AG20443 (cell line): ENCODE results near the gene HS6ST3.

Experiments used
- DNase-seq: peaks from one replicate; pipeline ENCODE4 v3.0.0; 2012; ENCODE audit warnings: low spot score, mixed read lengths

The HS6ST3 gene

GRCh38 chr13:96652506-96652905 lies 562.6 kb downstream of the HS6ST3 start:
- no peak for DNase-seq

DNA sequence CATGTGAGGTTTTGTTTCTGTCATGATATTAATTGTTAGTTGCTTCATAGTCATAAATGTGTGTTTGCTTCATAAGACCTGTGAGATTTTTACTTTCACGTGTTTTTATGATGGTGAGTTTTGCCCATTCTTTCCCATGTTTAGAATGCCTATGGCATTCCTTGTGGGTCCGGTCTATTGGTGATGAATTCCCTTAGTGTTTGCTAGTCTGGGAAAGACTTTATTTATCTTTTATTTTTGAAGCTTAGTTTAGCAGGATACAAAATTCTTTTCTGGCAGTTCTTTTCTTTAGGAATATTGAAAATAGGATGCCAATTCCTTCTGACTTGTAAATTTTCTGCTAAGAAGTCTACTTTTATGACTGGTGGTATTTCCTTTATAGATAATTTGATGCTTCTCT lies 571.7 kb downstream of the HS6ST3 start:
- DNase-seq: no peak

GRCh38 chr13:96662036-96662435 lies 572.1 kb downstream of the HS6ST3 start:
- no peak for DNase-seq

DNA sequence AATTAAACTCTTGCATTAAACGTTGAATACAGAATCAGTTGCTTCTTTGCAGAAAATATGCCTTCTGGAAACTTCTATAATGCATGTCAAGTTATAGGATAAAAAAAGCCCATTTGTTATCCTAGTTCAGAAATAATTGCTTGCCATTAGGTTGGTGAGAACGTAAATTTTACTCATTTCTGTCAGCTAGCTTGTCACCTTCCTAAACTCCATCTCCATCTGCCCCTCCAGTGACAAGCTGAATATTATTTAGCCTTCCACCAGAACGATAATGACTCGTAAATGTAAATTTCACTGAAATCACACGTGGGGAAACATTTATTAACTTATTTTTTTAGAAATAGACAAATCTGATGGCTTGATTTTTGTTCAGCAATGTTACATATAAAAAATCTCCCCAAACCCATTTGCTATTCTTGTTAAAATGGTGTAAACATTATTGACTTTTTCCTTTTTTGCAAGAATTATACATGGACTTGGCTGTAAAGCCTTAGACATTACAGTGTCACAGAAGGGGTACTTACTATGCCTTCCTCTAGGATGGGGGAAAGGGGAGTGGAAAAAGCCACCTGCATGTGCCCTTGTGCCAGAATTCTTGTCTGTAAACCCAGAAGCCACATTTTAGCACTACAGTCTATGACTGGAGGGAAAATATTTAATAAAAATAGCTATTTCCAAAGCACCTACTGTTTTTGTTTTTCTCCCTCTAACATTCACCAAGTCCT lies 577.5 kb downstream of the HS6ST3 start:
- DNase-seq: no peak

DNA sequence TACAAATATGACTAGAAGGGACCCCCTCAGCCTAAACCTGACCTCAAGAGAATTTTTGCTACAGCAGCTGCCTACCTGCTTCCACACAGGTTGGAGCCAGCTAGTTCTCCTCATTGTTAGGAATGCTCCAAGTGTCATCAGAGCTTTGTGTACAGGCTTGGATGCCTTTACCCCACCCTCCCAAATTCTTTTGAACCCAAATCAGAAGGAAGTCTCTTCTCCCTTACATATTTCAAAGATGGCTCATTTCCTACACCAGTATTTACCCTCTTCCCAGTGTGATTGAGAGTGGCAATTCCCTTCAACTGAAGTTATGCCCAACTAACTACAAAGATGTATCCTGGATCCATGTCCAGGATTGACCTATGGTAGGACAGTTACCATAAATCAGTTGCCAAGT lies 581.2 kb downstream of the HS6ST3 start:
- DNase-seq: no peak

- DNase-seq: no peak
Observed at GRCh38 chr13:96672016-96672415, 582.1 kb downstream of the HS6ST3 start.

- no peak for DNase-seq
Observed at GRCh38 chr13:96673825-96674224, 583.9 kb downstream of the HS6ST3 start.

DNA sequence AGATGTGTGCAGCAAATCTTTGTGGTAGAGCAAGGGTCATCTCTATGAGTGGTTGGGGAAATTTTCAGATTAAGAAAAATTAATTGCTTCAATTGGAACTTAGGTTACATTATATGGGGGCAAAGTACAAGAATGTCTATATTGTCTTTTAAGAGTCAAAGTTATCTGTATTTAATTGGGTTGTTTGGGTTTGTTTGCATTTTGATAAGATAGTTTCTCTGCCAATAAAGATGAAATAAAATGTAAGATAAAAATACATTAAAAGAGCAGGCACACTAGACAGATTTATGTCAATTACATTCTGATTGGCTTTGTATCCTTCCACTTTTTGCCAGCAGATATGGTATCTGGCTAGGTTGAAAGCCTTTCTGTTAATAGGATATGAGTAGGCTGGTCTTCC lies 587.1 kb downstream of the HS6ST3 start:
- DNase-seq: no peak

DNA sequence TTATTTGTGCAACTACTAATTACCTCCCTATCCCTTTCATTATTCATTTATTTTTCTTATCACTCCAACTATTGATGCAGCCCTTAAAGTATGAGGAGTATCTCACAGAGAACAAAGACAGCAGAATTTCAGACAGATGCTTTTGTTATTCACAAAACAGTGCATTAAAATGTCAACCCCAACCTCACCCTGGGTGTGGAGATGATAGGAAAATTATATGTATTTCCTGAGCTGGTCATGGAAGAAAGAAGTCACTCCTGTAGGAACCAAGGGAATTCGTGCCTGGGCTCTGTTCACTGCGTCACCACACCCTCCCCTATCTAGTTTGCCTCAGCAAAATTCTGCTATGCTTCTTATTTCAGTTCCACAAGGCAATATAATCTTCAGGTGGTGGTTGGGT lies 588.9 kb downstream of the HS6ST3 start:
- no peak for DNase-seq

- no peak for DNase-seq
Observed at GRCh38 chr13:96680898-96681297, 591.0 kb downstream of the HS6ST3 start.

DNA sequence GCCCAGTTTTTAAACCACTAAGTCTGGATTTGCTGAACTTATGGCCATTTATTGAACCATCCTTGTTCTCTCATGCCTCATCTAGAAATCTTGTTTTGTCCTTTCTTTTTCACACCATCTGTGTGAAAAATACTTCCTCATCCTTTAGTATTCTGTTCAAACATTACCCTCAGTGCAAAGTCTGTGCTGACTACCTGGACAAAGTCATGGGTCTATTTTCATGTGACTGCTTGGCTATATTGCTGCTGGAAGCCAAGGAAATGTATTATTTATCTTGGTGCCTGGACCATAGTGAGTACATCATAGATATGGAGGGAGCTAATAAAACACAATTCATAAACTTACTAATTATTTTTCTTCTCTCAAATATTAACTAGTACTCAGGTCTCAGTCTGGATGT lies 591.9 kb downstream of the HS6ST3 start:
- DNase-seq: no peak

DNA sequence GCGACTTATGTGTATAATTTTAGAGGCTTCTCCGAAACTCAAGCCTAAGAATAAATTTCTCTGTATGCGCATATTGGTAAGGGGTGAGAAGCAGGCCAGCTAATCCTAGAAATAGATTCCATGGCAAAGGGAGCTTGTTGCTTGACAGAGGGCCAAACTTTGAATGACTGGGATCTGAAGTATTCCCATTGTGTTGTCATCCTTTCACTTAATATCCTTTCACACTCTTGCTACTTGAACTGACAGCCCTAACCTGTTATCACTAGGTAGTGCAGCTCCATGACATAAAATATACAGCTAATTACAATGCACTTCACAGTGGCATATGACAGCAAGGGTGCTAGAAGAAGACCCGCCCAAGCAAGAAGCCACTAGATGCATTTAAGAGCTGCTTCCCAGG lies 594.6 kb downstream of the HS6ST3 start:
- DNase-seq: no peak

DNA sequence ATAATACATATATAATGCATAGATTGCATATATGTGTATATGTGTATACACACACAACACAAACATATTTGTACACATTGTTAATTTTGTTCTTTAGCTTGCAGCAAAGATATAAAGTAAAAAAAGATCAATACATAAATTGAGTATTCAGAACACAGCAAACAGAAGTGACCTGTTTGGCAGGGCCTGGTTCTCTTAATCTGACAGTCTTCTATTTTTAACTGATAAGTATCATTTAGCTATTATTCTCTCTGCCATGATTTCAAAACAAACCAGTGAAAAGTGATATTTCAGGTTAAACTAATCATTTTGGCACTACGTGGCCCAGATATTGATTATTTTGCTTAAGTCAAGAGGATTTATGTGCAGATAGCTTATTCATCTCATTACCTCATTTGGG lies 595.0 kb downstream of the HS6ST3 start:
- no peak for DNase-seq

GRCh38 chr13:96686286-96686685 lies 596.4 kb downstream of the HS6ST3 start:
- no peak for DNase-seq

DNA sequence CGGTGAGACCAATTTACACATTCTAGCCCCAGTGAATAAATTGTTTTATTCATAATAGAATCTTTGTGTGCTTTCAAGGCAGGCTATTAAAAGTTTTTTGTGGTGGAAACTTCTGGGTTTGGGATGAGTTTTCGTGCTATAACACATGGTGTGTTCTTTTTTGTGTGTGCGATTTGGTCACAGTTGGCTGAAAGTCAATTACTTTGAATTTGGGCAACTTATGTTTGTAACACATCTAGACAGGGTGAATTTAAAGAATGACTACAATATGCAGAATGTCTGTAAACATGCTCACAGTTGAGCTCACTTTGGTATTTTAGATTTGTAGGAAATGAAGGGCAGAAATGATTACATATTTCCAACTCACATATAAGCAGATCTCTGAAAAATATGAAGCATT lies 597.3 kb downstream of the HS6ST3 start:
- no peak for DNase-seq

DNA sequence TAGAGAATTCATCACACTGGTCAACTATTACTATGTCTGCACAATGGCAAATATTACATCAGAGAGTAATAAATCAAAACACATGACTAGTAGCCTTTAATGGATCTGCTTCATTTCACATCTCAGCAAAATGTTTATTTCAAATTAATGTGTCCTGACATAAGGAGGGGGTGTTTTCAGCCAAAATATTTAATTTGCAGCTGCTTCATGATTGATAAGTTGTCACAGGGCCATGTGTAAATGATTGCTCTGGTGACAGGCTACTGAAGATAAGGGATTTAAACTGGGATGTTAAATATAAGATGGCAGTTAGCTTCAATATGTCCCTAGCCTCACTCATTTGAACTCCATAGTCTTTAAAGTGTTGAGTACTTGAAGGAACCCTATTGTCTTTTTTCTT lies 601.1 kb downstream of the HS6ST3 start:
- DNase-seq: no peak

- no peak for DNase-seq
Observed at GRCh38 chr13:96696389-96696900, 606.5 kb downstream of the HS6ST3 start.

DNA sequence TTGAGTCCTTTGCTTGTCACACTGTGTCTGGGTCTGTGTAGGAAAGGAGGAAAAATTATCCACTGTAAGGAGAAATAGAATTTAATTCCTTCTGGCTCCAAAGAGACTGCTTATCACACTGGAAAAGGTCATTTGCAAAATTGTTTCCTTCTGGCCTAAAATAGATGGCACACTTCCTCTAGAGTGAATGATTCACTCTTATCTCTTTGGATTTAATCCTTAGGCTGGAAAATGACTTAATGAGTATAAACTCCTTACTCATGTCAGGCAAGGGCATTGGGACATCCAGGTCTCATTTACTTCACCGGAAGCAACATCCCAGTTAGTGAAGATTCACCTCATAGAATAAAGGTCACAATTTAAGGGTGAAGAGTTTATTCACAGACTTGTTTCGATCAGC lies 610.8 kb downstream of the HS6ST3 start:
- DNase-seq: no peak

GRCh38 chr13:96707146-96707545 lies 617.2 kb downstream of the HS6ST3 start:
- no peak for DNase-seq

DNA sequence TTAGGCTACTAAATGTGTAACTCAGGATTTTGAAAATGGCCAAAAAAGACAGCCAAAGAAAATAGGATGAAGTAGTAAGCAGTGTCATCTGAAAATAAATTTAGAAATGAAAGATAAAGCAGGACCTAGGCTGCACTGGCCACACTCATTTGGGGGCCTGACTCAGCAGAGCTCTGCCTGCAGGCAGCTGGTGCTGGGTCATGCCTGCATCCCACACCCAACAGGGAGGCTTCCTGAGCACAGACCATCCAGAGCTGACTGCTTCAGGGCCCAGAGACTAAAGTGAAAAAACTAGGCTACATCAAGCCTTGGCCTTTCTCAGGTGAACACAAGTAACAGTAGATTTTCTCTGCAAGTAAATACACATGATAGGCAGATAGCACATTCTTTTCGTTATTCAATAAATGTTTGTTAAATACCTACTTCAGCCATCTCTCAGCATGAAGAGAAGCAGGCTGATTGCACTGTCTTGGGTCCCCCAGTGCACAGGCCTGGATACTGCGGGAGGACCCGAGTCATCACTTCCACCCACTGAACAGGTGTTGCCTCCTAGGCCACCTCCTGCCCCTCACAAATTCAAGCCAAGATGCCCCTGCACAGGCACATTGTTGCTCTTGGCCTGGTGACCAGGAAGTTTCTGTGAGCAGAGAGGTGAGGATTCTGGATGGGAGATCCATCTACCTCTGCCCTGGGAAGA lies 620.4 kb downstream of the HS6ST3 start:
- no peak for DNase-seq

GRCh38 chr13:96720446-96720845 lies 630.5 kb downstream of the HS6ST3 start:
- no peak for DNase-seq

- DNase-seq: no peak
Observed at GRCh38 chr13:96726651-96727050, 636.7 kb downstream of the HS6ST3 start.

DNA sequence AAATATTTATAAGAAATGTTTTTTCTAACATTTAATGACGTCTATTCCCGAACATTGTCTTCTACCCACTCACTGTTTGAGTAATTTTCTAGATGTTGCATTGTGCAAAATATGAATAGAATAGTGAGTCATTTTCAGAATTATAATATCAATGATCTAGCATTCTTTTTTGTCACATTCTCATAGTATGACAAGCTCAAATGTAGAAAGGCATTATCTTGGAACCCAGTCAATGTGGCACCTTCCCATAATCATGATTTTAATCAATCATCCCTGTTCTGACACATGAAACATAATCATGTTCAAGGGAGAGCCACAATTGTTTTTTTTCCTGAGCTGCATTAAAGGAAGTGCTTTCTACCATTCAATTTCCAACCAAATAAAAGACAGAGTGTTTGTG lies 638.6 kb downstream of the HS6ST3 start:
- DNase-seq: no peak

DNA sequence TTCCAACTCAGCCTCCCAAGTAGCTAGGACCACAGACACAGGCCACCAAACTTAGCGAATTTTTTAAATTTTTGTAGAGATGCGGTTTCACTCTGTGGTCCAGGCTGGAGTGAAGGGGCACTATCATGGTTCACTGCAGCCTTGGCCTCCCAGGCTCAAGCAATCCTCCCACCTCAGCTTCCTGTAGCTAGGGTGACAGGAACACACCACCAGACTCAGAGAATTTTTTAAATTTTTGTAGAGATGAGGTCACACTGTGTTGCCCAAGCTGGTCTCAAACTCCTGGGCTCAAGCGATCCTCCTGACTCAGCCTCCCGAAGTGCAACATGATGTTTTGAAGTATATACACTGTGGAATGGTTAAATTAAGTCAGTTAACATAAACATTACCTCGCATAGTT lies 640.8 kb downstream of the HS6ST3 start:
- DNase-seq: no peak
